Stomach (tissue), 4 donors: ENCODE measurements around the gene RETREG2.

ENCODE experiments used
- CTCF ChIP-seq, 7 experiments: fragments of 450-650 bp in 4 of 7; fragments of 200-600 bp in 3 of 7; sonication (generic) in 3 of 7; IDR thresholded peaks; one replicate each; pipeline ENCODE4 v1.5.1; 2016 to 2019; ENCODE audit warnings: antibody characterized with exemption in 7 of 7, control low read depth in 2 of 7, mild to moderate bottlenecking in 1 of 7
- EP300 ChIP-seq: sonication (generic); formaldehyde crosslinking; IDR thresholded peaks from one replicate; pipeline ENCODE4 v1.6.1; 2017; ENCODE audit warnings: antibody characterized with exemption
- POLR2A ChIP-seq, 4 donors: fragments of 450-650 bp; IDR thresholded peaks; one replicate each; pipeline ENCODE4 v1.6.1; 2016; ENCODE audit warnings: antibody characterized with exemption in 4 of 4, control low read depth in 2 of 4, mild to moderate bottlenecking in 1 of 4, moderate library complexity in 1 of 4

GRCh38 chr2:219205165-219205538, 27.1 kb downstream of the RETREG2 start:
- TF ChIP-seq CTCF (IDR thresholded peaks at IDR 0.05): no peak
- TF ChIP-seq POLR2A (IDR thresholded peaks at IDR 0.05): no peak
- no peak for TF ChIP-seq EP300
